ENCODE results near the gene YTHDC1. TPM values are rescaled to one million over a fixed set of nuclear protein-coding genes. Genes with fewer than 3 reads are reported as not detected.

Gene YTHDC1
- total RNA-seq, 1 donor from 2014 or later: 110 TPM

GRCh38 chr4:68278029-68278428 is 71.9 kb downstream of the YTHDC1 start:
- peaks cover 4% of the 10 kb centered on the region for H3K27me3 Mint-ChIP-seq (ENCODE audit: unreplicated experiment)
- peaks cover 11% of the 10 kb centered on the region for H3K4me1 Mint-ChIP-seq (ENCODE audit: unreplicated experiment)
- H3K27ac Mint-ChIP-seq (ENCODE audit: unreplicated experiment): no peak overlapping the region

GRCh38 chr4:68277627-68278026 is 72.3 kb downstream of the YTHDC1 start:
- Mint-ChIP-seq H3K27ac (ENCODE audit: unreplicated experiment) (no peak overlapping the region), H3K9me3 (ENCODE audit: unreplicated experiment) (no peaks in the 10 kb centered on the region), H3K27me3 (ENCODE audit: unreplicated experiment) (peaks cover 4% of the 10 kb centered on the region), H3K4me3 (ENCODE audit: unreplicated experiment) (no peak overlapping the region), H3K36me3 (ENCODE audit: low read depth, unreplicated experiment) (no peaks in the 10 kb centered on the region), H3K4me1 (ENCODE audit: unreplicated experiment) (peaks cover 11% of the 10 kb centered on the region)
- TF ChIP-seq, protein P1, sequence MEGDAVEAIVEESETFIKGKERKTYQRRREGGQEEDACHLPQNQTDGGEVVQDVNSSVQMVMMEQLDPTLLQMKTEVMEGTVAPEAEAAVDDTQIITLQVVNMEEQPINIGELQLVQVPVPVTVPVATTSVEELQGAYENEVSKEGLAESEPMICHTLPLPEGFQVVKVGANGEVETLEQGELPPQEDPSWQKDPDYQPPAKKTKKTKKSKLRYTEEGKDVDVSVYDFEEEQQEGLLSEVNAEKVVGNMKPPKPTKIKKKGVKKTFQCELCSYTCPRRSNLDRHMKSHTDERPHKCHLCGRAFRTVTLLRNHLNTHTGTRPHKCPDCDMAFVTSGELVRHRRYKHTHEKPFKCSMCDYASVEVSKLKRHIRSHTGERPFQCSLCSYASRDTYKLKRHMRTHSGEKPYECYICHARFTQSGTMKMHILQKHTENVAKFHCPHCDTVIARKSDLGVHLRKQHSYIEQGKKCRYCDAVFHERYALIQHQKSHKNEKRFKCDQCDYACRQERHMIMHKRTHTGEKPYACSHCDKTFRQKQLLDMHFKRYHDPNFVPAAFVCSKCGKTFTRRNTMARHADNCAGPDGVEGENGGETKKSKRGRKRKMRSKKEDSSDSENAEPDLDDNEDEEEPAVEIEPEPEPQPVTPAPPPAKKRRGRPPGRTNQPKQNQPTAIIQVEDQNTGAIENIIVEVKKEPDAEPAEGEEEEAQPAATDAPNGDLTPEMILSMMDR (IDR thresholded peaks at IDR 0.05; ENCODE audit: unreplicated experiment): no peak
- no peak for DNase-seq (ENCODE audit: low spot score)

More at GRCh38 chr4:68278029-68278428, 71.9 kb downstream of the YTHDC1 start:
- no peak for DNase-seq (ENCODE audit: low spot score)
- TF ChIP-seq, protein P1 (IDR thresholded peaks at IDR 0.05; ENCODE audit: unreplicated experiment): no peak
- H3K4me3 Mint-ChIP-seq (ENCODE audit: unreplicated experiment): no peak overlapping the region
- no peaks in the 10 kb centered on the region for H3K9me3 Mint-ChIP-seq (ENCODE audit: unreplicated experiment)
- H3K36me3 Mint-ChIP-seq (ENCODE audit: low read depth, unreplicated experiment): no peaks in the 10 kb centered on the region

GRCh38 chr4:68272860-68273259 is 77.0 kb downstream of the YTHDC1 start:
- peaks cover 7% of the 10 kb centered on the region for H3K9me3 Mint-ChIP-seq (ENCODE audit: unreplicated experiment)
- no peaks in the 10 kb centered on the region for H3K36me3 Mint-ChIP-seq (ENCODE audit: low read depth, unreplicated experiment)
- H3K27me3 Mint-ChIP-seq (ENCODE audit: unreplicated experiment): peaks cover 2% of the 10 kb centered on the region
- peaks cover 11% of the 10 kb centered on the region for H3K4me1 Mint-ChIP-seq (ENCODE audit: unreplicated experiment)
- H3K27ac Mint-ChIP-seq (ENCODE audit: unreplicated experiment): no peak overlapping the region
- DNase-seq (ENCODE audit: low spot score): no peak
- no peak overlapping the region for H3K4me3 Mint-ChIP-seq (ENCODE audit: unreplicated experiment)
- TF ChIP-seq, protein P1 (IDR thresholded peaks at IDR 0.05; ENCODE audit: unreplicated experiment): no peak

GRCh38 chr4:68272380-68272779 is 77.5 kb downstream of the YTHDC1 start:
- peak overlapping the region; percentile 66 for H3K4me3 Mint-ChIP-seq (ENCODE audit: unreplicated experiment)
- H3K27ac Mint-ChIP-seq (ENCODE audit: unreplicated experiment): no peak overlapping the region
- no peaks in the 10 kb centered on the region for H3K36me3 Mint-ChIP-seq (ENCODE audit: low read depth, unreplicated experiment)
- H3K27me3 Mint-ChIP-seq (ENCODE audit: unreplicated experiment): peaks cover 2% of the 10 kb centered on the region
- no peak for DNase-seq (ENCODE audit: low spot score)
- H3K4me1 Mint-ChIP-seq (ENCODE audit: unreplicated experiment): peaks cover 11% of the 10 kb centered on the region
- TF ChIP-seq, protein P1 (IDR thresholded peaks at IDR 0.05; ENCODE audit: unreplicated experiment): no peak
- H3K9me3 Mint-ChIP-seq (ENCODE audit: unreplicated experiment): peaks cover 7% of the 10 kb centered on the region

DNA sequence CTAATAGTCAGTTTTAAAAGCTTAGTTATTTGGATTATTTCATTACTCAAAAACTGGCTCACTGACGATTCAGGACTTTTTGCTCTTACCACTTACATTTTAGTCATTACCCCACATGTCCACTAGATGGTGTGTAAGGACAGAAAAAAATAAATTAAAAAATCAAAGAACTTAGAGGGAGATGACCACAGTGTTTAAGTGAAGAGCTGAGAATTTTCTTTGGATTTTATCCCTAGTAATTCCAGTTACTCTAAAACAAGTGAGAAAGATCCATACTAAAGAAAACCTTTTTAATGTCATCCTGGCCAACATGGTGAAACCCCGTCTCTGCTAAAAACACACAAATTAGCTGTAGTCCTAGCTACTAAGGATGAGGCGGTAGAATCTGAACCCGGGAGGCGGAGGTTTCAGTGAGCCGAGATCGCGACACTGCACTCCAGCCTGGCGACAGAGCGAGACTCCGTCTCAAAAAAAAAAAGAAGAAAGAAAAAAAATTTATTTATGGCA is 78.0 kb downstream of the YTHDC1 start:
- no peaks in the 10 kb centered on the region for H3K36me3 Mint-ChIP-seq (ENCODE audit: low read depth, unreplicated experiment)
- H3K4me1 Mint-ChIP-seq (ENCODE audit: unreplicated experiment): peaks cover 11% of the 10 kb centered on the region
- H3K27ac Mint-ChIP-seq (ENCODE audit: unreplicated experiment): no peak overlapping the region
- H3K27me3 Mint-ChIP-seq (ENCODE audit: unreplicated experiment): peaks cover 2% of the 10 kb centered on the region
- TF ChIP-seq, protein P1 (IDR thresholded peaks at IDR 0.05; ENCODE audit: unreplicated experiment): peak; percentile 91
- peaks cover 7% of the 10 kb centered on the region for H3K9me3 Mint-ChIP-seq (ENCODE audit: unreplicated experiment)
- DNase-seq (ENCODE audit: low spot score): peak; percentile 10
- H3K4me3 Mint-ChIP-seq (ENCODE audit: unreplicated experiment): peak overlapping the region; percentile 66

Measured in endothelial cell (in vitro differentiated cells).